Measurements from ENCODE around the gene EXOC1.

EXOC1 gene

GRCh38 chr4:55820279-55820678 lies 33.2 kb upstream of the EXOC1 start:
- no peak for TF ChIP-seq CTCF (IDR thresholded peaks at IDR 0.05; ENCODE audit: extremely low read depth, insufficient read depth, missing control alignments)
- in situ Hi-C loops (cut with MboI; ENCODE audit: low pct_unique_long_range_greater_than_20kb, low sequenced_read_pairs, unreplicated experiment), result no loop called here
- DNase-seq (ENCODE audit: low spot score), result no peak

GRCh38 chr4:55822329-55822728 lies 31.1 kb upstream of the EXOC1 start:
- TF ChIP-seq CTCF (IDR thresholded peaks at IDR 0.05; ENCODE audit: extremely low read depth, insufficient read depth, missing control alignments), result no peak
- no peak for DNase-seq (ENCODE audit: low spot score)
- in situ Hi-C loops (cut with MboI; ENCODE audit: low pct_unique_long_range_greater_than_20kb, low sequenced_read_pairs, unreplicated experiment), result no loop called here

GRCh38 chr4:55824865-55825264 lies 28.6 kb upstream of the EXOC1 start:
- TF ChIP-seq CTCF (IDR thresholded peaks at IDR 0.05; ENCODE audit: extremely low read depth, insufficient read depth, missing control alignments), result no peak
- in situ Hi-C loops (cut with MboI; ENCODE audit: low pct_unique_long_range_greater_than_20kb, low sequenced_read_pairs, unreplicated experiment), result no loop called here
- DNase-seq (ENCODE audit: low spot score), result no peak

GRCh38 chr4:55826986-55827385 lies 26.5 kb upstream of the EXOC1 start:
- DNase-seq (ENCODE audit: low spot score), result no peak
- in situ Hi-C loops (cut with MboI; ENCODE audit: low pct_unique_long_range_greater_than_20kb, low sequenced_read_pairs, unreplicated experiment), result no loop called here
- no peak for TF ChIP-seq CTCF (IDR thresholded peaks at IDR 0.05; ENCODE audit: extremely low read depth, insufficient read depth, missing control alignments)

- in situ Hi-C loops (cut with MboI; ENCODE audit: low pct_unique_long_range_greater_than_20kb, low sequenced_read_pairs, unreplicated experiment), result no loop called here
- no peak for DNase-seq (ENCODE audit: low spot score)
- no peak for TF ChIP-seq CTCF (IDR thresholded peaks at IDR 0.05; ENCODE audit: extremely low read depth, insufficient read depth, missing control alignments)
These were observed 25.9 kb upstream of the EXOC1 start for GRCh38 chr4:55827582-55827981.

GRCh38 chr4:55830048-55830447 lies 23.4 kb upstream of the EXOC1 start:
- in situ Hi-C loops (cut with MboI; ENCODE audit: low pct_unique_long_range_greater_than_20kb, low sequenced_read_pairs, unreplicated experiment), result no loop called here
- no peak for TF ChIP-seq CTCF (IDR thresholded peaks at IDR 0.05; ENCODE audit: extremely low read depth, insufficient read depth, missing control alignments)
- no peak for DNase-seq (ENCODE audit: low spot score)

GRCh38 chr4:55830716-55831115 lies 22.7 kb upstream of the EXOC1 start:
- in situ Hi-C loops (cut with MboI; ENCODE audit: low pct_unique_long_range_greater_than_20kb, low sequenced_read_pairs, unreplicated experiment), result no loop called here

More at GRCh38 chr4:55830716-55831115, 22.7 kb upstream of the EXOC1 start:
- DNase-seq (ENCODE audit: low spot score), result no peak
- TF ChIP-seq CTCF (IDR thresholded peaks at IDR 0.05; ENCODE audit: extremely low read depth, insufficient read depth, missing control alignments), result no peak

Data from GM13977 (cell line).